ENCODE measurements around the gene TEKT4.

The TEKT4 gene

DNA sequence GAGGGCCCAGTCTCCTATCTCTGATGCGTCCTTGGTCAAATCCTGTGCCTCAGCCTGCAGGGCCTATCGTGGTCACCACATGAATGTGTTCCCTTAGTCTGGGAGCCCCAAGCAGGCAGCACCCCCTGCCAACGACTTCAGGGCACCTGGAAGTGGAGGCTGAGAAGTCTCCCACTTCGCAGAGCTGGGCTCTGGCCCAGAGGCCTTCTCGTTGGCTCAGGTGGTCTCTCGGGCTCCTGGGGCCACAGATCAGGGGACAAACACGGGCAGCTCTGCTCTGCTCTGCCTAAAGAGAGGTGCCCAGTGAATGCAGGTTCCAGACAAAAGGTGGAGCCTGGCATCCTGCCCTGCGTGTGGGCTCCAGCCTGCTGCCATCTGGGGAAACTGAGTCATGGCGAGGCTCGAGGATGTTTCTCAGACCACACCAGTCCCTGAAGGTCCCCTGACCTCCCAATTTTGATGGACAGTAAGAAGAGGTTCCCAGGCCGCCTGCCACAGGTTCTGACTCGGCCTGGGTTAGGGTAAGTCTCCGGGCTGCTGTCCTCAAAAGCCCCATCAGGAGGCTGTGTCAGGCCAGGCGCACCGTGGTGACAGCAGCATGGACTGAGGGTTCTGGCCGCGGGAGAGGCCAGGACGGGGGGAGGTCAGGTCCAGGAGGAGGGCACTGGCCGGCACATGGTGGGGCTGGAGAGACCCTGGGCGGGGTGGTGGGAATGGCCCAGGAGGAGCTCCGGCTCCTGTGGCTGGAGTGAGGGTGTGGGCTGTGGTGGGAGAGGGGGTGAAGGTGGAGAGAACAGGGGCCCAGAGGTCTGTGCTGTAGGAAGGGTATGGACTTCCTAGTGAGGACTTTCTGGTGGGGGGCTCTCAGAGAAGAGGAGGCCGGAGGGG, 1.4 kb upstream of the TEKT4 start:
- no peak overlapping the region for H3K4me3 ChIP-seq (ENCODE audit: low read depth, low read length)
- DNase-seq (ENCODE audit: low read depth) = no peak
- TF ChIP-seq MYC (IDR thresholded peaks at IDR 0.05; ENCODE audit: low read depth, low read length) (no peak), MAX (IDR thresholded peaks at IDR 0.05; ENCODE audit: low read depth, low read length) (no peak)

GRCh38 chr2:94870440-94871225, 597 bp upstream of the TEKT4 start:
- no peak for TF ChIP-seq MYC (IDR thresholded peaks at IDR 0.05; ENCODE audit: low read depth, low read length)
- TF ChIP-seq, protein P1, sequence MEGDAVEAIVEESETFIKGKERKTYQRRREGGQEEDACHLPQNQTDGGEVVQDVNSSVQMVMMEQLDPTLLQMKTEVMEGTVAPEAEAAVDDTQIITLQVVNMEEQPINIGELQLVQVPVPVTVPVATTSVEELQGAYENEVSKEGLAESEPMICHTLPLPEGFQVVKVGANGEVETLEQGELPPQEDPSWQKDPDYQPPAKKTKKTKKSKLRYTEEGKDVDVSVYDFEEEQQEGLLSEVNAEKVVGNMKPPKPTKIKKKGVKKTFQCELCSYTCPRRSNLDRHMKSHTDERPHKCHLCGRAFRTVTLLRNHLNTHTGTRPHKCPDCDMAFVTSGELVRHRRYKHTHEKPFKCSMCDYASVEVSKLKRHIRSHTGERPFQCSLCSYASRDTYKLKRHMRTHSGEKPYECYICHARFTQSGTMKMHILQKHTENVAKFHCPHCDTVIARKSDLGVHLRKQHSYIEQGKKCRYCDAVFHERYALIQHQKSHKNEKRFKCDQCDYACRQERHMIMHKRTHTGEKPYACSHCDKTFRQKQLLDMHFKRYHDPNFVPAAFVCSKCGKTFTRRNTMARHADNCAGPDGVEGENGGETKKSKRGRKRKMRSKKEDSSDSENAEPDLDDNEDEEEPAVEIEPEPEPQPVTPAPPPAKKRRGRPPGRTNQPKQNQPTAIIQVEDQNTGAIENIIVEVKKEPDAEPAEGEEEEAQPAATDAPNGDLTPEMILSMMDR (IDR thresholded peaks at IDR 0.05; ENCODE audit: low read depth, low read length) = peak; percentile 73
- TF ChIP-seq POLR2A (IDR thresholded peaks at IDR 0.05; ENCODE audit: extremely low read depth, insufficient read length) = no peak
- peak; percentile 33 for DNase-seq (ENCODE audit: low read depth)
- H3K4me3 ChIP-seq (ENCODE audit: low read depth, low read length) = no peak overlapping the region

GRCh38 chr2:94872088-94872618, 923 bp downstream of the TEKT4 start:
- TF ChIP-seq MYC (IDR thresholded peaks at IDR 0.05; ENCODE audit: low read depth, low read length) (no peak), POLR2A (IDR thresholded peaks at IDR 0.05; ENCODE audit: extremely low read depth, insufficient read length) (no peak), MAX (IDR thresholded peaks at IDR 0.05; ENCODE audit: low read depth, low read length) (no peak)
- H3K4me3 ChIP-seq (ENCODE audit: low read depth, low read length) = no peak overlapping the region
- no peak for DNase-seq (ENCODE audit: low read depth)

- TF ChIP-seq POLR2A (IDR thresholded peaks at IDR 0.05; ENCODE audit: extremely low read depth, insufficient read length) (no peak), MAX (IDR thresholded peaks at IDR 0.05; ENCODE audit: low read depth, low read length) (no peak), MYC (IDR thresholded peaks at IDR 0.05; ENCODE audit: low read depth, low read length) (no peak)
- TF ChIP-seq, protein P1 (IDR thresholded peaks at IDR 0.05; ENCODE audit: low read depth, low read length) = no peak
- no peak for DNase-seq (ENCODE audit: low read depth)
- H3K4me3 ChIP-seq (ENCODE audit: low read depth, low read length) = no peak overlapping the region
Measured at GRCh38 chr2:94872676-94873361, 1.6 kb downstream of the TEKT4 start.

GRCh38 chr2:94873362-94874276, 2.4 kb downstream of the TEKT4 start:
- no peak overlapping the region for H3K4me3 ChIP-seq (ENCODE audit: low read depth, low read length)

More at GRCh38 chr2:94873362-94874276, 2.4 kb downstream of the TEKT4 start:
- no peak for DNase-seq (ENCODE audit: low read depth)
- TF ChIP-seq MYC (IDR thresholded peaks at IDR 0.05; ENCODE audit: low read depth, low read length) (no peak), MAX (IDR thresholded peaks at IDR 0.05; ENCODE audit: low read depth, low read length) (no peak), POLR2A (IDR thresholded peaks at IDR 0.05; ENCODE audit: extremely low read depth, insufficient read length) (no peak)
- TF ChIP-seq, protein P1 (IDR thresholded peaks at IDR 0.05; ENCODE audit: low read depth, low read length) = no peak
